ENCODE results near the gene CEP131. TPM values are rescaled to one million over a fixed set of nuclear protein-coding genes. Genes with fewer than 3 reads are reported as not detected.

The CEP131 gene
- total and polyA plus RNA-seq, 2 of the 8 experiments (the other 6 are each of a cell fraction or from before 2014, with no cell fraction given), result 5.9 to 23.2 TPM

GRCh38 chr17:81161536-81161935 lies 61.2 kb downstream of the CEP131 start:
- ChIA-PET CTCF (ENCODE audit: partially characterized antibody) (interaction anchor here (1.2 kb wide), 1 partner anchor 22 kb away, joined by 3 read pairs; no protein-coding TSS in a partner anchor), POLR2A (ENCODE audit: partially characterized antibody) (interaction anchor here (1.1 kb wide), 1 partner anchor 17 kb away, joined by 3 read pairs; no protein-coding TSS in a partner anchor)
- no peak overlapping the region for H3K4me3 ChIP-seq (ENCODE audit: extremely low read depth in 1 of 4, insufficient read depth in 2 of 4, low read depth in 3 of 4, low read length in 4 of 4)
- no peak overlapping the region for H2BK20ac ChIP-seq (ENCODE audit: low read length)
- H3K4me1 ChIP-seq (replicated peaks in 1 of 4; ENCODE audit: control insufficient read depth in 3 of 4, insufficient read depth in 4 of 4, low read length in 3 of 4), result peaks cover 0 to 9% (median 3%) of the 10 kb centered on the region in 4 experiments; a peak in 4 of 7 replicates
- no peaks in the 10 kb centered on the region for H3K36me3 ChIP-seq (ENCODE audit: control insufficient read depth in 2 of 4, insufficient read depth in 4 of 4, low read length in 3 of 4)
- no peak overlapping the region for H3K4me2 ChIP-seq (ENCODE audit: insufficient read depth in 1 of 2, low read depth in 2 of 2, low read length in 2 of 2)
- H4K8ac ChIP-seq (ENCODE audit: extremely low read depth, insufficient read depth, low read length), result no peak overlapping the region
- H3K79me1 ChIP-seq (ENCODE audit: low read depth, low read length), result no peaks in the 10 kb centered on the region
- no peak overlapping the region for H2BK15ac ChIP-seq (ENCODE audit: low read length)
- H4K5ac ChIP-seq (ENCODE audit: insufficient read length, low read depth, low read length), result no peak overlapping the region
- H2BK12ac ChIP-seq (ENCODE audit: low read depth, low read length), result no peak overlapping the region
- H2BK5ac ChIP-seq (ENCODE audit: low read depth, low read length), result no peak overlapping the region
- peaks cover 0 to 2% of the 10 kb centered on the region in 2 experiments for H4K20me1 ChIP-seq (replicated peaks in 1 of 2; ENCODE audit: control insufficient read depth in 1 of 2, insufficient read depth in 2 of 2, low read length in 2 of 2)
- WGBS, 2 experiments (ENCODE audit: extremely low coverage in 1 of 2, insufficient coverage in 1 of 2, insufficient read length in 1 of 2, insufficient replicate concordance in 2 of 2, low coverage in 1 of 2, low lambda C conversion rate in 2 of 2, missing lambda C conversion rate in 1 of 2), result 92% methylated on average over 15 of the region's 15 CpGs; no CpG with 5 or more reads in 1 of the 2 experiments
- H3K4ac ChIP-seq (replicated peaks; ENCODE audit: insufficient read length, low read depth, low read length), result no peak overlapping the region
- peaks cover 3% of the 10 kb centered on the region; the same call in 1 of the 2 replicates for H3K23me2 ChIP-seq (ENCODE audit: low read depth, low read length)
- H3K27ac ChIP-seq (ENCODE audit: low read depth, low read length), result no peak overlapping the region
- no peak overlapping the region for H2AK5ac ChIP-seq (ENCODE audit: low read depth, low read length)
- no peak overlapping the region for H2BK120ac ChIP-seq (replicated peaks; ENCODE audit: low read depth, low read length)
- H3K9me3 ChIP-seq (ENCODE audit: insufficient read depth in 2 of 2, low read depth in 1 of 2, low read length in 1 of 2), result no peaks in the 10 kb centered on the region
- no peak overlapping the region for H2AFZ ChIP-seq (ENCODE audit: low read length)
- DNase-seq (ENCODE audit: low read depth in 1 of 2, low spot score in 2 of 2) (no peak), FAIRE-seq (no peak)
- H4K91ac ChIP-seq (replicated peaks; ENCODE audit: insufficient read length, low read length), result no peak overlapping the region
- H3K18ac ChIP-seq (ENCODE audit: extremely low read depth, low read length), result no peak overlapping the region
- H3K9ac ChIP-seq (replicated peaks in 1 of 4; ENCODE audit: extremely low read depth in 1 of 4, low read depth in 3 of 4, low read length in 3 of 4), result no peak overlapping the region
- no peak overlapping the region for H3K56ac ChIP-seq (replicated peaks; ENCODE audit: insufficient read length, low read depth, low read length)
- H3K23ac ChIP-seq (ENCODE audit: insufficient read length), result no peak overlapping the region
- peaks cover 0 to 3% (median under 1%) of the 10 kb centered on the region in 4 experiments; a peak in 3 of 7 replicates for H3K27me3 ChIP-seq (replicated peaks in 1 of 4; ENCODE audit: control insufficient read depth in 3 of 4, extremely low read depth in 1 of 4, insufficient read depth in 3 of 4, low read length in 3 of 4)
- H3K14ac ChIP-seq (ENCODE audit: insufficient read length), result no peak overlapping the region
- H3K79me2 ChIP-seq (ENCODE audit: control insufficient read depth in 1 of 2, insufficient read depth in 2 of 2, low read length in 2 of 2), result no peaks in the 10 kb centered on the region
- no peak for TF ChIP-seq CTBP2 (IDR thresholded peaks at IDR 0.05; ENCODE audit: borderline replicate concordance, insufficient read depth, insufficient read length, low read length)
- no peak for TF ChIP-seq TAF7 (optimal IDR thresholded peaks at IDR 0.05; ENCODE audit: borderline replicate concordance, low read depth, low read length)
- TF ChIP-seq KDM5A (IDR thresholded peaks at IDR 0.05; ENCODE audit: low read length), result no peak
- TF ChIP-seq POLR2AphosphoS5 (IDR thresholded peaks at IDR 0.05; ENCODE audit: low read depth, low read length), result no peak
- TF ChIP-seq SIX5 (IDR thresholded peaks at IDR 0.05; ENCODE audit: low read depth, low read length), result no peak
- TF ChIP-seq, protein P1, sequence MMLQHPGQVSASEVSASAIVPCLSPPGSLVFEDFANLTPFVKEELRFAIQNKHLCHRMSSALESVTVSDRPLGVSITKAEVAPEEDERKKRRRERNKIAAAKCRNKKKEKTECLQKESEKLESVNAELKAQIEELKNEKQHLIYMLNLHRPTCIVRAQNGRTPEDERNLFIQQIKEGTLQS (IDR thresholded peaks at IDR 0.05; ENCODE audit: insufficient read depth, low read depth, low read length), result no peak

Data from H1 (cell line).